Measurements from ENCODE around the gene PTPRS. TPM values are rescaled to one million over a fixed set of nuclear protein-coding genes. Genes with fewer than 3 reads are reported as not detected.
"Not testable (repeated sequence)": the region's sequence is repeated elsewhere in the genome, so short reads cannot be mapped to it uniquely, and the experiment has no call there.

The PTPRS gene
- total and polyA plus RNA-seq, 9 of the 15 experiments (the other 6 are each of a cell fraction or from before 2014, with no cell fraction given), result 1.1 to 49.4 (median 14.1) TPM

GRCh38 chr19:5328407-5328806 is 12.2 kb downstream of the PTPRS start:
- H3K9me3 ChIP-seq (replicated peaks; ENCODE audit: control insufficient read depth, insufficient read depth, low read depth, low read length); BruUV-seq (replicated peaks); POLR2A ChIA-PET; H3K9ac ChIP-seq (ENCODE audit: insufficient read depth in 1 of 2, low read depth in 2 of 2, low read length in 2 of 2); DNase-seq (ENCODE audit: extremely low read depth in 1 of 4, low spot score in 3 of 4); H3K4me3 ChIP-seq; H3K27me3 ChIP-seq (ENCODE audit: control insufficient read depth in 2 of 2, insufficient read depth in 2 of 2, low read length in 2 of 2); H4K20me1 ChIP-seq (replicated peaks; ENCODE audit: control insufficient read depth, insufficient read depth, low read length); H3K36me3 ChIP-seq (ENCODE audit: control insufficient read depth, insufficient read depth, low read length); intact Hi-C loops (cut with micrococcal nuclease); H3K4me2 ChIP-seq (ENCODE audit: insufficient read depth, low read length); FAIRE-seq; H3K79me2 ChIP-seq (ENCODE audit: control insufficient read depth, insufficient read depth, low read length); ATAC-seq; H3K27ac ChIP-seq (ENCODE audit: extremely low read depth, low read depth, low read length); H3K9me1 ChIP-seq (ENCODE audit: control insufficient read depth, insufficient read depth, low read length); in situ Hi-C loops (cut with MboI); H2AFZ ChIP-seq (ENCODE audit: low read depth, low read length); H3K4me1 ChIP-seq (replicated peaks in 1 of 2; ENCODE audit: control insufficient read depth in 2 of 2, insufficient read depth in 2 of 2, low read length in 2 of 2): not testable (repeated sequence)
- TF ChIP-seq ZFP36 (IDR thresholded peaks at IDR 0.05; ENCODE audit: low read depth, low read length, partially characterized antibody), result peak; percentile 8
- CTCF ChIA-PET (ENCODE audit: low intra/inter-chr PET ratio), result interaction anchor here (0.5 kb wide), 1 partner anchor 212 kb away, joined by 4 read pairs; no protein-coding TSS in a partner anchor
- 68% methylated on average over 8 of the region's 8 CpGs for WGBS (ENCODE audit: insufficient coverage, low coverage, missing lambda C conversion rate)

- peaks cover 0 to 8% of the 10 kb centered on the region in 2 experiments; a peak in 3 of 5 replicates for H3K4me1 ChIP-seq (replicated peaks in 1 of 2; ENCODE audit: control insufficient read depth in 2 of 2, insufficient read depth in 2 of 2, low read length in 2 of 2)
- H3K79me2 ChIP-seq (ENCODE audit: control insufficient read depth, insufficient read depth, low read length), result no peaks in the 10 kb centered on the region
- no peaks in the 10 kb centered on the region for H3K36me3 ChIP-seq (ENCODE audit: control insufficient read depth, insufficient read depth, low read length)
- FAIRE-seq, result no peak
- 0 out of 2 replicates have a peak, but pooled peaks cover 2% of the 10 kb centered on the region for H3K9me3 ChIP-seq (replicated peaks; ENCODE audit: control insufficient read depth, insufficient read depth, low read depth, low read length)
- ChIA-PET POLR2A (interaction anchor here (0.6 to 0.7 kb wide), 3 partner anchors 129 to 1740 kb away, joined by 3 to 4 read pairs (median 3); no protein-coding TSS in a partner anchor), CTCF (ENCODE audit: low intra/inter-chr PET ratio) (no interaction called here)
- no peak overlapping the region for H3K4me3 ChIP-seq
- intact Hi-C loops (cut with micrococcal nuclease) (no loop called here), in situ Hi-C loops (cut with MboI) (no loop called here)
- TF ChIP-seq RBM25 (IDR thresholded peaks at IDR 0.05; ENCODE audit: low read depth, low read length, severe bottlenecking) (peak; percentile 53), HIVEP1 (CRISPR knock-in tag; IDR thresholded peaks at IDR 0.05) (no peak), CTCF (IDR thresholded peaks at IDR 0.05 in 2 of 3, conservative IDR thresholded peaks at IDR 0.05 in 1 of 3; ENCODE audit: insufficient read depth in 2 of 3, low read depth in 1 of 3, low read length in 3 of 3) (peak; percentile 24 to 36 (median 25); a peak in 3 of 6 replicates), KDM1A (IDR thresholded peaks at IDR 0.05) (0 out of 4 replicates have a peak, but pooled peaks of 1 of the 2 experiments have one; percentile 14), ZFP1 (CRISPR knock-in tag; IDR thresholded peaks at IDR 0.05) (no peak)
- 0 out of 2 replicates have a peak, but pooled peaks cover 7% of the 10 kb centered on the region for H4K20me1 ChIP-seq (replicated peaks; ENCODE audit: control insufficient read depth, insufficient read depth, low read length)
- peak; percentile 32; the same call in 1 of the 3 replicates for ATAC-seq
- no peak overlapping the region for H3K27ac ChIP-seq (ENCODE audit: extremely low read depth, low read depth, low read length)
- no TSS peak for BruUV-seq (replicated peaks)
- H3K9ac ChIP-seq (ENCODE audit: insufficient read depth in 1 of 2, low read depth in 2 of 2, low read length in 2 of 2), result no peak overlapping the region
- no peak overlapping the region for H2AFZ ChIP-seq (ENCODE audit: low read depth, low read length)
- no peaks in the 10 kb centered on the region for H3K9me1 ChIP-seq (ENCODE audit: control insufficient read depth, insufficient read depth, low read length)
- no peak overlapping the region for H3K4me2 ChIP-seq (ENCODE audit: insufficient read depth, low read length)
- WGBS (ENCODE audit: insufficient coverage, low coverage, missing lambda C conversion rate), result 40% methylated on average over 18 of the region's 18 CpGs
- DNase-seq (ENCODE audit: extremely low read depth in 1 of 4, low spot score in 3 of 4), result no peak
- peaks cover 0 to 6% of the 10 kb centered on the region in 2 experiments; a peak in 1 of 5 replicates for H3K27me3 ChIP-seq (ENCODE audit: control insufficient read depth in 2 of 2, insufficient read depth in 2 of 2, low read length in 2 of 2)
Observed at GRCh38 chr19:5326986-5327623, 13.5 kb downstream of the PTPRS start.

Data from K562 (cell line).